GM23248 (cell line): Measurements from ENCODE around the gene SNTB2. TPM values are rescaled to one million over a fixed set of nuclear protein-coding genes. Genes with fewer than 3 reads are reported as not detected.

ENCODE experiments used
- DNase-seq: peaks from one replicate; pipeline ENCODE4 v3.0.0-alpha.2; 2015
- H2AFZ ChIP-seq: fragments of 200-600 bp; sonication (generic); 2 replicates; pipeline ENCODE4 v1.6.1; 2016; ENCODE audit warnings: antibody characterized with exemption
- H3F3A ChIP-seq: fragments of 200-600 bp; sonication (generic); 2 replicates; pipeline ENCODE4 v1.6.1; 2016; ENCODE audit warnings: mild to moderate bottlenecking, antibody characterized with exemption, mixed run types; ENCODE audit not compliant: insufficient read depth
- H3K27ac ChIP-seq: fragments of 200-600 bp; sonication (generic); 2 replicates; pipeline ENCODE4 v1.5.1; 2016; ENCODE audit warnings: mild to moderate bottlenecking
- H3K27me3 ChIP-seq: fragments of 200-600 bp; sonication (generic); replicated peaks from 2 replicates; pipeline ENCODE4 v1.6.1; 2016; ENCODE audit warnings: mild to moderate bottlenecking; ENCODE audit not compliant: insufficient read depth
- H3K36me3 ChIP-seq: fragments of 200-600 bp; sonication (generic); 2 replicates; pipeline ENCODE4 v1.6.1; 2016; ENCODE audit warnings: low read depth, mild to moderate bottlenecking
- H3K4me1 ChIP-seq: fragments of 200-600 bp; sonication (generic); 2 replicates; pipeline ENCODE4 v1.6.1; 2016; ENCODE audit warnings: mild to moderate bottlenecking; ENCODE audit not compliant: insufficient read depth
- H3K4me2 ChIP-seq: fragments of 200-600 bp; sonication (generic); one replicate; pipeline ENCODE4 v1.6.1; 2016; ENCODE audit warnings: mild to moderate bottlenecking; ENCODE audit not compliant: unreplicated experiment
- H3K4me3 ChIP-seq: fragments of 200-600 bp; sonication (generic); 2 replicates; pipeline ENCODE4 v1.5.1; 2016; ENCODE audit warnings: mild to moderate bottlenecking
- H3K79me2 ChIP-seq: fragments of 200-600 bp; sonication (generic); 2 replicates; pipeline ENCODE4 v1.6.1; 2016; ENCODE audit warnings: mild to moderate bottlenecking; ENCODE audit not compliant: insufficient read depth
- H3K9ac ChIP-seq: fragments of 200-600 bp; sonication (generic); 2 replicates; pipeline ENCODE4 v1.6.1; 2016; ENCODE audit warnings: mild to moderate bottlenecking
- H3K9me2 ChIP-seq: fragments of 200-600 bp; sonication (generic); 2 replicates; pipeline ENCODE4 v1.6.1; 2016; ENCODE audit warnings: mixed run types, mild to moderate bottlenecking, moderate library complexity; ENCODE audit not compliant: insufficient read depth
- H3K9me3 ChIP-seq: fragments of 200-600 bp; sonication (generic); one replicate; pipeline ENCODE4 v1.6.1; 2017; ENCODE audit warnings: low read depth
- H4K20me1 ChIP-seq: fragments of 200-600 bp; sonication (generic); 2 replicates; pipeline ENCODE4 v1.6.0; 2016; ENCODE audit not compliant: insufficient read depth
- EZH2 ChIP-seq: fragments of 200-600 bp; sonication (generic); IDR thresholded peaks from 2 replicates; pipeline ENCODE4 v1.6.1; 2018; ENCODE audit warnings: antibody characterized with exemption, mild to moderate bottlenecking; ENCODE audit not compliant: insufficient read depth, poor library complexity, severe bottlenecking
- EZH2phosphoT487 ChIP-seq: fragments of 200-600 bp; sonication (generic); IDR thresholded peaks from 2 replicates; pipeline ENCODE4 v1.6.1; 2018; ENCODE audit warnings: antibody characterized with exemption, moderate library complexity, mild to moderate bottlenecking, low read depth; ENCODE audit not compliant: insufficient read depth
- WGBS, 2 experiments: methylation state at CpG; one replicate each; pipeline ENCODE4 v1.1.6; 2015 to 2017; ENCODE audit warnings: low lambda C conversion rate in 2 of 2, low coverage in 1 of 2; ENCODE audit errors: missing lambda C conversion rate in 2 of 2; 5-methylcytosine and 5-hydroxymethylcytosine counted together
- in situ Hi-C: fragments of 300-500 bp; cut with MboI; formaldehyde crosslinking; loops from 2 replicates; pipeline ENCODE4 v1.15.0; 2020
- polyA plus RNA-seq: library from polyadenylated mRNA; unstranded; fragments of >200 nt; fragmentation: Nextera tagmentation; extraction: Ambion mirVana; gene quantifications from 2 replicates; pipeline ENCODE4 v1.2.1, GENCODE V29; 2016
- total RNA-seq: library from RNA; depleted of rRNA; stranded (reverse); fragments of >200 nt; shearing (Covaris generic); gene quantifications from 2 replicates; pipeline ENCODE4 v1.2.3, GENCODE V29; 2014

Gene SNTB2
- total and polyA plus RNA-seq, 2 experiments from 2014 or later: 6.0 to 30.4 TPM

DNA sequence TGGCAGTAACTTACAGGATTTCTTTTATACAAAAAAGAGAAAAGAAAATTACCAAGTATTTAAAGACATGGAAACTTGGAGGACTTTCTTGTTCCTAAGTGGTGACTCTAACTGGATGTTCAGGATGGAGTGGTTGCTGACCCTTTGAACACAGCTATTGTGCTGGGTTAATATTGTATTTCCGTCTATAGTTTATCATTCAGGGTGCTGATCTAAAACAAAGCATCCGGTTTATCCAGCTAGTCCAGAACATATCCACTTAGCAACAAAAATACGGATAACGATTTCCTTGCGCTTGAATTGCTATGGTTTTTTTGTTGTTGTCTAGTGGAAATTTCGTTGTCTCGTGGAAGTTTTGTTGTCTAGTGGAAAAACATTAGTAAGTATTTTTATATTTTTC, 38.2 kb downstream of the SNTB2 start:
- in situ Hi-C loops: no loop called here

DNA sequence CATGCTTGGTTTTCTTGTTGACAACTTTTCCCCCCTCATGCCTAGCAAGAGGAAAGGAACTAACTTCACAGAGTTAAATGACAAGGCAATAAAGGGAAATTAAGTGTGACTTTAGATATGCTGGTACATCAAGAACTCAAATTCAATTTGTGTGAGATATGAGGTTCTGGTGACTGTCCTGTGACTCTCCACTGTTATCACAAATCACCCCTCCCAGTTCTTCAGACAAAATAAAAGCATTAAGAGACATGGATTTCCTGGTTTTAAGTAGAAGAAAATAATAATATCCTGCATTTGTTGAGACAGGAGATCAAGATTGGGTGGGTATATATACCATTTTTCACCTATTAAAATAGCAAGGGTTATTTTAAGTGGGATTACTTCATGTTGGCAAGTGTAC, 46.2 kb downstream of the SNTB2 start:
- Histone ChIP-seq H3K9me3 (no peaks in the 10 kb centered on the region), H3K9ac (no peak overlapping the region), H4K20me1 (no peaks in the 10 kb centered on the region), H3K4me2 (no peak overlapping the region), H3K4me1 (no peaks in the 10 kb centered on the region), H3K79me2 (peaks cover 91% of the 10 kb centered on the region), H3K9me2 (no peaks in the 10 kb centered on the region), H3K27me3 (no peaks in the 10 kb centered on the region), H3F3A (no peaks in the 10 kb centered on the region), H3K27ac (no peak overlapping the region), H3K4me3 (no peak overlapping the region), H2AFZ (no peak overlapping the region), H3K36me3 (no peaks in the 10 kb centered on the region)
- no peak for DNase-seq
- TF ChIP-seq EZH2phosphoT487: no peak
- no peak for TF ChIP-seq EZH2
- in situ Hi-C loops: no loop called here

More for the DNA sequence above, 38.2 kb downstream of the SNTB2 start:
- Histone ChIP-seq H3K79me2 (peaks cover 98% of the 10 kb centered on the region), H3K4me1 (peaks cover 37% of the 10 kb centered on the region), H3K4me3 (no peak overlapping the region), H3K36me3 (no peaks in the 10 kb centered on the region), H3K9me3 (no peaks in the 10 kb centered on the region), H3K9ac (no peak overlapping the region), H3K4me2 (no peak overlapping the region), H2AFZ (no peak overlapping the region), H3K9me2 (no peaks in the 10 kb centered on the region), H3K27ac (no peak overlapping the region), H4K20me1 (no peaks in the 10 kb centered on the region), H3F3A (peaks cover 22% of the 10 kb centered on the region; the same call in 1 of the 2 replicates), H3K27me3 (no peaks in the 10 kb centered on the region)
- no peak for TF ChIP-seq EZH2phosphoT487
- TF ChIP-seq EZH2: no peak
- WGBS, 2 experiments: 90 to 91% methylated on average over 7 of the region's 7 CpGs
- DNase-seq: no peak

DNA sequence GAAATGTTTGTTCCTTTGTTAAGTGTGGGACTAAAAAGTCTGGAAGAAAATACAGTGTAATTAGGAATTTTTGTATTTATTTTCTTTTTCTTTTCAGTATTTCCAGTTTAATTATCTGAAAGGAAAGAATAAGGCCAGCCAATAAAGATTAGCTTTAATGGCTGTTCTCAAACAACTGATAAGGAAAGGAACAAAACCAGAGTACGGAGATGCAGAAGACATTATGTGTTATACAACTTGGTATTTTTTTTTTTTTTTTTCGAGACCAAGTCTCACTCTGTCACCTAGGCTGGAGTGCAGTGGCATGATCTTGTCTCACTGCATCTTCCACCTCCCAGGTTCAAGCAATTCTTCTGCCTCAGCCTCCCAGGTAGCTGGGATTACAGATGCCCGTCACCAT, 47.5 kb downstream of the SNTB2 start:
- Histone ChIP-seq H2AFZ (no peak overlapping the region), H4K20me1 (no peaks in the 10 kb centered on the region), H3K27me3 (no peaks in the 10 kb centered on the region), H3K9me2 (no peaks in the 10 kb centered on the region), H3K9ac (no peak overlapping the region), H3K4me1 (no peaks in the 10 kb centered on the region), H3K9me3 (no peaks in the 10 kb centered on the region), H3K4me3 (no peak overlapping the region), H3K36me3 (no peaks in the 10 kb centered on the region), H3K79me2 (peaks cover 91% of the 10 kb centered on the region), H3F3A (no peaks in the 10 kb centered on the region), H3K4me2 (no peak overlapping the region), H3K27ac (no peak overlapping the region)
- WGBS, 2 experiments: 91 to 98% methylated on average over 3 of the region's 3 CpGs
- in situ Hi-C loops: no loop called here
- no peak for DNase-seq
- TF ChIP-seq EZH2phosphoT487 (no peak), EZH2 (no peak)

DNA sequence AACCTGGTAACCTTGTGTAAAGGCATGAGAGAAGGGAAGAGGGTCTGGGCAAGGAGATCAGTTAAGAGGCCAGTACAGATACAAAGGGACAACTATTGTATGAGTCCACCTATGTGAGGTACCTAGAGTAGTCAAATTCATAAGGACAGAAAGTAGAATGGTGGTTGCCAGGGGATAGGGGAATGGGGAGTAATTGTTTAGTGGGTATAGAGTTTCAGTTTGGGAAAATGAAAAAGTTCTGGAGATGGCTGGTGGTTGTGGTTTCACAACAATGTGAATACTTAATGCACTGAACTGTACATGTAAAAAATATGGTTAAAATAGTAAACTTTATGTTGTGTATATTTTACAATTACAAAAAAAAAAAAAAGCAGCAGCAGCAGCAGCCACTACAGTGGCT, 49.4 kb downstream of the SNTB2 start:
- TF ChIP-seq EZH2phosphoT487 (no peak), EZH2 (no peak)
- H3K79me2 ChIP-seq: peaks cover 80% of the 10 kb centered on the region
- H4K20me1 ChIP-seq: no peaks in the 10 kb centered on the region
- peaks cover 10% of the 10 kb centered on the region for H3F3A ChIP-seq
- H3K9me3 ChIP-seq: no peaks in the 10 kb centered on the region
- no peak overlapping the region for H3K9ac ChIP-seq
- no peaks in the 10 kb centered on the region for H3K27me3 ChIP-seq
- H3K36me3 ChIP-seq: no peaks in the 10 kb centered on the region
- no peak overlapping the region for H3K4me3 ChIP-seq
- in situ Hi-C loops: no loop called here
- peaks cover 10% of the 10 kb centered on the region; the same call in 1 of the 2 replicates for H3K4me1 ChIP-seq
- DNase-seq: no peak
- H3K9me2 ChIP-seq: no peaks in the 10 kb centered on the region
- H2AFZ ChIP-seq: no peak overlapping the region
- no peak overlapping the region for H3K27ac ChIP-seq
- no peak overlapping the region for H3K4me2 ChIP-seq

DNA sequence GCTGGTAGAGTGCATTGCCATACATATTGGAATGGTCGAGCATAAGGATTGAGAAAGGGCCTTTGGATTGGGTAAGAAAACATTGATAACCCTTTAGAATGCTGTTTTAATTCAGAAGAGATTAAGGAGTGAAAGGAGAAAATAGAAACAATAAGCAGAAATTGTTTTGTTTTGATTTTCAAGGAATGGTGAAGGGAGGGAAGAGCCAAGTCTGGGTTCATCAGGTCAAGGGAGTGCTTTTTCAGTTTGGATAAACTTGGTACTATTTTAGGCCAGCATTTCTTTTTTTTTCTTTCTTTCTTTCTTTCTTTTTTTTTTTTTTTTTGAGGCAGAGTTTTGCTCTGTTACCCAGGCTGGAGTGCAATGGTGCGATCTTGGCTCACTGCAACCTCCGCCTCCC, 50.3 kb downstream of the SNTB2 start:
- Histone ChIP-seq H3K27ac (no peak overlapping the region), H3K4me1 (peaks cover 14% of the 10 kb centered on the region; the same call in 1 of the 2 replicates), H3K9me3 (no peaks in the 10 kb centered on the region), H3K36me3 (no peaks in the 10 kb centered on the region), H3K4me3 (no peak overlapping the region), H3K4me2 (no peak overlapping the region), H3K27me3 (no peaks in the 10 kb centered on the region), H2AFZ (no peak overlapping the region), H3K79me2 (peaks cover 84% of the 10 kb centered on the region), H3K9ac (no peak overlapping the region), H4K20me1 (no peaks in the 10 kb centered on the region; the same call in 1 of the 2 replicates), H3F3A (peaks cover 10% of the 10 kb centered on the region), H3K9me2 (no peaks in the 10 kb centered on the region)
- 69 to 72% methylated on average over 3 of the region's 3 CpGs for WGBS, 2 experiments
- no peak for TF ChIP-seq EZH2
- no peak for TF ChIP-seq EZH2phosphoT487
- in situ Hi-C loops: no loop called here
- no peak for DNase-seq
